H9 (cell line): Measurements from ENCODE around the gene PDE3A. TPM values are rescaled to one million over a fixed set of nuclear protein-coding genes. Genes with fewer than 3 reads are reported as not detected.

Source experiments
- DNase-seq: peaks from one replicate; pipeline ENCODE4 v3.0.0-alpha.2; 2017
- H2AFZ ChIP-seq: one replicate; pipeline ENCODE4 v1.6.1; 2013; ENCODE audit warnings: mild to moderate bottlenecking, low read length, control low read depth, moderate library complexity
- H2AK5ac ChIP-seq: 2 replicates; pipeline ENCODE4 v1.6.1; 2013; ENCODE audit warnings: low read length, control low read depth, mixed read lengths; ENCODE audit not compliant: insufficient read length
- H2BK120ac ChIP-seq: one replicate; pipeline ENCODE4 v1.6.1; 2013; ENCODE audit warnings: low read depth, mild to moderate bottlenecking, low read length, control low read depth, inconsistent platforms; ENCODE audit not compliant: poor library complexity, severe bottlenecking
- H2BK12ac ChIP-seq: 2 replicates; pipeline ENCODE4 v1.6.1; 2013; ENCODE audit warnings: low read length, control low read depth, mixed read lengths, low read depth; ENCODE audit not compliant: insufficient read length
- H2BK15ac ChIP-seq: 2 replicates; pipeline ENCODE4 v1.6.1; 2013; ENCODE audit warnings: low read depth, low read length, control low read depth
- H2BK20ac ChIP-seq: one replicate; pipeline ENCODE4 v1.6.1; 2013; ENCODE audit warnings: low read depth, mild to moderate bottlenecking, low read length, control low read depth, inconsistent platforms; ENCODE audit not compliant: poor library complexity, severe bottlenecking
- H2BK5ac ChIP-seq: 2 replicates; pipeline ENCODE4 v1.6.1; 2013; ENCODE audit warnings: low read length, control low read depth, mixed read lengths; ENCODE audit not compliant: insufficient read length
- H3K14ac ChIP-seq: 2 replicates; pipeline ENCODE4 v1.6.1; 2013; ENCODE audit warnings: low read length, control low read depth; ENCODE audit not compliant: insufficient read depth
- H3K18ac ChIP-seq: 2 replicates; pipeline ENCODE4 v1.6.1; 2013; ENCODE audit warnings: low read depth, mild to moderate bottlenecking, mixed read lengths, low read length, control low read depth; ENCODE audit not compliant: insufficient read length
- H3K23ac ChIP-seq: 2 replicates; pipeline ENCODE4 v1.6.1; 2013; ENCODE audit warnings: low read length, control low read depth, mixed read lengths, low read depth; ENCODE audit not compliant: insufficient read length
- H3K23me2 ChIP-seq: 2 replicates; pipeline ENCODE4 v1.6.1; 2013; ENCODE audit warnings: low read depth, mild to moderate bottlenecking, mixed read lengths, low read length, control low read depth; ENCODE audit not compliant: insufficient read length, poor library complexity, severe bottlenecking
- H3K27ac ChIP-seq: 2 replicates; pipeline ENCODE4 v1.5.1; 2013; ENCODE audit warnings: low read length, control low read depth, mixed read lengths, low read depth; ENCODE audit not compliant: insufficient read length
- H3K27me3 ChIP-seq: 2 replicates; pipeline ENCODE4 v1.6.1; 2013; ENCODE audit warnings: low read length, control low read depth, inconsistent platforms; ENCODE audit not compliant: insufficient read depth
- H3K4ac ChIP-seq: 2 replicates; pipeline ENCODE4 v1.6.1; 2013; ENCODE audit warnings: low read depth, mild to moderate bottlenecking, control low read depth, inconsistent platforms, low read length, moderate library complexity
- H3K4me1 ChIP-seq: 2 replicates; pipeline ENCODE4 v1.6.1; 2013; ENCODE audit warnings: low read length, control low read depth, inconsistent platforms; ENCODE audit not compliant: insufficient read depth
- H3K4me2 ChIP-seq: 2 replicates; pipeline ENCODE4 v1.6.1; 2013; ENCODE audit warnings: low read length, control low read depth, mixed read lengths; ENCODE audit not compliant: insufficient read length, insufficient read depth
- H3K56ac ChIP-seq: 2 replicates; pipeline ENCODE4 v1.6.1; 2013; ENCODE audit warnings: low read depth, mild to moderate bottlenecking, mixed read lengths, low read length, control low read depth; ENCODE audit not compliant: insufficient read length
- H3K79me1 ChIP-seq: 2 replicates; pipeline ENCODE4 v1.6.1; 2013; ENCODE audit warnings: low read depth, mild to moderate bottlenecking, moderate library complexity, low read length, control low read depth, inconsistent platforms; ENCODE audit not compliant: insufficient read depth, poor library complexity, severe bottlenecking
- H3K79me2 ChIP-seq: 2 replicates; pipeline ENCODE4 v1.6.1; 2013; ENCODE audit warnings: low read length, control low read depth, inconsistent platforms; ENCODE audit not compliant: insufficient read depth
- H3K9ac ChIP-seq: 2 replicates; pipeline ENCODE4 v1.6.1; 2013; ENCODE audit warnings: low read length, control low read depth, mixed read lengths; ENCODE audit not compliant: insufficient read length; ENCODE audit errors: extremely low read depth
- H3K9me3 ChIP-seq: one replicate; pipeline ENCODE4 v1.6.1; 2013; ENCODE audit warnings: low read depth, low read length, inconsistent platforms; ENCODE audit not compliant: control insufficient read depth
- H3T11ph ChIP-seq: one replicate; pipeline ENCODE4 v1.6.1; 2013; ENCODE audit warnings: mild to moderate bottlenecking, low read length, control low read depth, inconsistent platforms
- H4K20me1 ChIP-seq: one replicate; pipeline ENCODE4 v1.6.1; 2013; ENCODE audit not compliant: control insufficient read depth, insufficient read length, insufficient read depth
- H4K5ac ChIP-seq: 2 replicates; pipeline ENCODE4 v1.6.1; 2013; ENCODE audit warnings: low read depth, mild to moderate bottlenecking, mixed read lengths, low read length, control low read depth; ENCODE audit not compliant: insufficient read length
- H4K8ac ChIP-seq: replicated peaks from 2 replicates; pipeline ENCODE4 v1.6.1; 2013; ENCODE audit warnings: low read length, control low read depth, mixed read lengths, low read depth; ENCODE audit not compliant: insufficient read length
- H4K91ac ChIP-seq: 2 replicates; pipeline ENCODE4 v1.6.1; 2013; ENCODE audit warnings: low read depth, mild to moderate bottlenecking, moderate library complexity, mixed read lengths, low read length, control low read depth; ENCODE audit not compliant: insufficient read length
- H3K27ac Mint-ChIP-seq, 3 experiments: 2 replicates in 2 of 3; 3 replicates in 1 of 3; pipeline ENCODE4 v1.8.0; 2020 to 2021; ENCODE audit warnings: mixed read lengths in 3 of 3, mild to moderate bottlenecking in 1 of 3, moderate library complexity in 1 of 3
- H3K27me3 Mint-ChIP-seq: 2 replicates; pipeline ENCODE4 v1.8.0; 2021; ENCODE audit warnings: low read depth, mild to moderate bottlenecking, moderate library complexity, mixed read lengths
- H3K36me3 Mint-ChIP-seq, 3 experiments: 2 replicates in 2 of 3; 3 replicates in 1 of 3; pipeline ENCODE4 v1.8.0; 2020 to 2021; ENCODE audit warnings: low read depth in 3 of 3, mixed read lengths in 3 of 3; ENCODE audit not compliant: insufficient read depth in 1 of 3
- H3K4me1 Mint-ChIP-seq, 2 experiments: 2 replicates each; pipeline ENCODE4 v1.8.0; 2020; ENCODE audit warnings: mixed read lengths in 2 of 2
- H3K4me3 Mint-ChIP-seq, 2 experiments: 2 replicates in 1 of 2; 3 replicates in 1 of 2; pipeline ENCODE4 v1.8.0; 2020 to 2021; ENCODE audit warnings: mild to moderate bottlenecking in 2 of 2, mixed read lengths in 2 of 2, moderate library complexity in 1 of 2
- H3K9me3 Mint-ChIP-seq, 2 experiments: 2 replicates in 1 of 2; 3 replicates in 1 of 2; pipeline ENCODE4 v1.8.0; 2020; ENCODE audit warnings: mild to moderate bottlenecking in 2 of 2, mixed read lengths in 2 of 2, moderate library complexity in 1 of 2
- CTCF ChIP-seq: fragments of 200-600 bp; sonication (generic); conservative IDR thresholded peaks from 3 replicates; pipeline ENCODE4 v1.8.0; 2021; ENCODE audit warnings: antibody characterized with exemption, mild to moderate bottlenecking
- WGBS: extraction: QIAGEN DNeasy Blood & Tissue Kit; methylation state at CpG from one replicate; pipeline ENCODE4 v1.1.7; 2013; ENCODE audit warnings: missing lambda C conversion rate, low lambda C conversion rate, mixed read lengths; ENCODE audit not compliant: insufficient read length; ENCODE audit errors: extremely low coverage; 5-methylcytosine and 5-hydroxymethylcytosine counted together
- total RNA-seq: library from RNA; stranded (reverse); gene quantifications from 2 replicates; pipeline ENCODE4 v1.2.1, GENCODE V29; 2021

The PDE3A gene
- total RNA-seq, 1 experiment from 2014 or later, result 3.0 TPM

- WGBS, result no CpG with 5 or more reads among the region's 3 CpGs
These were observed 138.7 kb downstream of the PDE3A start for GRCh38 chr12:20507056-20507455.

More at GRCh38 chr12:20507056-20507455, 138.7 kb downstream of the PDE3A start:
- no peaks in the 10 kb centered on the region for H3K4me1 Mint-ChIP-seq
- H4K91ac ChIP-seq, result no peak overlapping the region
- no peak for DNase-seq
- no peak overlapping the region for H3K9ac ChIP-seq
- no peak for TF ChIP-seq CTCF
- H3K9me3 ChIP-seq, result no peaks in the 10 kb centered on the region
- H3K27me3 Mint-ChIP-seq, result no peaks in the 10 kb centered on the region
- H3K36me3 Mint-ChIP-seq, result no peaks in the 10 kb centered on the region
- H3T11ph ChIP-seq, result no peak overlapping the region
- H3K79me2 ChIP-seq, result no peaks in the 10 kb centered on the region
- H2AK5ac ChIP-seq, result no peak overlapping the region
- no peak overlapping the region for H2AFZ ChIP-seq
- no peak overlapping the region for H4K5ac ChIP-seq
- H4K8ac ChIP-seq, result no peak overlapping the region
- no peak overlapping the region for H3K27ac Mint-ChIP-seq
- H3K56ac ChIP-seq, result no peak overlapping the region
- no peak overlapping the region for H2BK12ac ChIP-seq
- no peak overlapping the region for H3K27ac ChIP-seq
- no peak overlapping the region for H2BK120ac ChIP-seq
- H3K4ac ChIP-seq, result no peak overlapping the region
- no peak overlapping the region for H3K4me2 ChIP-seq
- no peaks in the 10 kb centered on the region for H3K23me2 ChIP-seq
- H4K20me1 ChIP-seq, result no peaks in the 10 kb centered on the region
- no peak overlapping the region for H2BK20ac ChIP-seq
- H3K27me3 ChIP-seq, result no peaks in the 10 kb centered on the region
- H2BK15ac ChIP-seq, result no peak overlapping the region
- H2BK5ac ChIP-seq, result no peak overlapping the region
- H3K14ac ChIP-seq, result no peak overlapping the region
- H3K4me3 Mint-ChIP-seq, result no peak overlapping the region
- no peaks in the 10 kb centered on the region for H3K79me1 ChIP-seq
- no peaks in the 10 kb centered on the region for H3K9me3 Mint-ChIP-seq
- no peaks in the 10 kb centered on the region for H3K4me1 ChIP-seq
- no peak overlapping the region for H3K18ac ChIP-seq
- H3K23ac ChIP-seq, result no peak overlapping the region
